Neural cell (in vitro differentiated cells): ENCODE data around the gene CDHR2. TPM values are rescaled to one million over a fixed set of nuclear protein-coding genes. Genes with fewer than 3 reads are reported as not detected.

Experiments
- H2AFZ ChIP-seq: fragments of 200-600, 300-800 bp; sonication (generic), shearing (Covaris generic); 2 replicates; pipeline ENCODE4 v1.6.0; 2014; ENCODE audit warnings: low read depth, mild to moderate bottlenecking, antibody characterized with exemption, low read length, moderate library complexity
- H3F3A ChIP-seq: fragments of 200-600 bp; shearing (Covaris generic); 2 replicates; pipeline ENCODE4 v1.6.1; 2016; ENCODE audit warnings: mild to moderate bottlenecking, moderate library complexity, mixed read lengths, antibody characterized with exemption, low read length; ENCODE audit not compliant: insufficient read depth, poor library complexity, severe bottlenecking
- H3K27ac ChIP-seq: fragments of 200-600, 300-800 bp; sonication (generic), shearing (Covaris generic); 2 replicates; pipeline ENCODE4 v1.5.1; 2014; ENCODE audit warnings: mild to moderate bottlenecking, low read length, moderate library complexity
- H3K27me3 ChIP-seq: fragments of 300-800, 200-600 bp; sonication (generic), shearing (Covaris generic); 2 replicates; pipeline ENCODE4 v1.6.0; 2014; ENCODE audit warnings: mild to moderate bottlenecking, low read depth, low read length, moderate library complexity; ENCODE audit not compliant: insufficient read depth
- H3K36me3 ChIP-seq: fragments of 300-800, 200-600 bp; sonication (generic), shearing (Covaris generic); 2 replicates; pipeline ENCODE4 v1.5.1; 2014; ENCODE audit warnings: mild to moderate bottlenecking, antibody characterized with exemption, low read length, moderate library complexity; ENCODE audit not compliant: insufficient read depth
- H3K4me2 ChIP-seq: fragments of 300-800, 200-600 bp; sonication (generic), shearing (Covaris generic); 2 replicates; pipeline ENCODE4 v1.6.0; 2014; ENCODE audit warnings: mild to moderate bottlenecking, low read length
- H3K4me3 ChIP-seq: fragments of 300-800, 200-600 bp; sonication (generic), shearing (Covaris generic); 2 replicates; pipeline ENCODE4 v1.5.1; 2014; ENCODE audit warnings: mild to moderate bottlenecking, low read length, moderate library complexity
- H3K79me2 ChIP-seq: fragments of 200-600 bp; shearing (Covaris generic); replicated peaks from 2 replicates; pipeline ENCODE4 v1.6.0; 2014; ENCODE audit warnings: mild to moderate bottlenecking, low read length, moderate library complexity; ENCODE audit not compliant: insufficient read depth
- H3K9ac ChIP-seq: fragments of 300-800, 200-600 bp; sonication (generic), shearing (Covaris generic); 2 replicates; pipeline ENCODE4 v1.6.1; 2016; ENCODE audit warnings: mild to moderate bottlenecking, low read length, mixed read lengths
- H3K9me2 ChIP-seq: fragments of 200-600 bp; shearing (Covaris generic); 2 replicates; pipeline ENCODE4 v1.6.1; 2016; ENCODE audit warnings: mild to moderate bottlenecking, low read length, mixed read lengths; ENCODE audit not compliant: insufficient read depth
- H3K9me3 ChIP-seq: fragments of 200-600, 300-800 bp; sonication (generic), shearing (Covaris generic); 2 replicates; pipeline ENCODE4 v1.6.1; 2016; ENCODE audit warnings: mild to moderate bottlenecking, mixed run types, low read length, moderate library complexity, mixed read lengths
- H4K20me1 ChIP-seq: fragments of 200-600 bp; shearing (Covaris generic); 2 replicates; pipeline ENCODE4 v1.6.1; 2016; ENCODE audit warnings: mild to moderate bottlenecking, mixed run types; ENCODE audit not compliant: insufficient read depth
- CTCF ChIP-seq: fragments of 450-650 bp; IDR thresholded peaks from 2 replicates; pipeline ENCODE4 v1.5.1; 2014; ENCODE audit warnings: antibody characterized with exemption, mild to moderate bottlenecking, moderate library complexity; ENCODE audit not compliant: poor library complexity, severe bottlenecking
- EP300 ChIP-seq: fragments of 450-650 bp; conservative IDR thresholded peaks from 2 replicates; pipeline ENCODE4 v1.6.1; 2014; ENCODE audit warnings: antibody characterized with exemption, mild to moderate bottlenecking, moderate library complexity; ENCODE audit not compliant: poor library complexity, severe bottlenecking
- EZH2 ChIP-seq: fragments of 200-600, 300-800 bp; shearing (Covaris generic), sonication (generic); IDR thresholded peaks from 2 replicates; pipeline ENCODE4 v1.6.1; 2014; ENCODE audit warnings: antibody characterized with exemption, low read length, borderline replicate concordance, mild to moderate bottlenecking; ENCODE audit not compliant: insufficient read depth, poor library complexity, severe bottlenecking
- MXI1 ChIP-seq: fragments of 450-650 bp; conservative IDR thresholded peaks from 2 replicates; pipeline ENCODE4 v1.6.1; 2014; ENCODE audit warnings: antibody characterized with exemption, mild to moderate bottlenecking; ENCODE audit not compliant: poor library complexity, severe bottlenecking
- POLR2AphosphoS5 ChIP-seq: IDR thresholded peaks from 2 replicates; pipeline ENCODE4 v1.6.1; 2012
- RAD21 ChIP-seq: fragments of 450-650 bp; conservative IDR thresholded peaks from 2 replicates; pipeline ENCODE4 v1.6.1; 2014; ENCODE audit warnings: antibody characterized with exemption, mild to moderate bottlenecking, moderate library complexity
- REST ChIP-seq: IDR thresholded peaks from 2 replicates; pipeline ENCODE4 v1.6.1; 2012; ENCODE audit warnings: borderline replicate concordance
- SMC3 ChIP-seq: fragments of 450-650 bp; conservative IDR thresholded peaks from 2 replicates; pipeline ENCODE4 v1.6.1; 2014; ENCODE audit warnings: antibody characterized with exemption, mild to moderate bottlenecking, moderate library complexity; ENCODE audit not compliant: poor library complexity
- TAF1 ChIP-seq: IDR thresholded peaks from 2 replicates; pipeline ENCODE4 v1.6.1; 2012; ENCODE audit warnings: low read depth
- polyA plus RNA-seq: library from polyadenylated mRNA; depleted of rRNA; stranded (reverse); fragments of >200 nt; gene quantifications from 2 replicates; pipeline ENCODE4 v1.2.3, GENCODE V29; 2014

The CDHR2 gene
- polyA plus RNA-seq, 1 donor from 2014 or later: 1.0 TPM

GRCh38 chr5:176564002-176564401 is 14.9 kb downstream of the CDHR2 start:
- Histone ChIP-seq H3K36me3 (no peaks in the 10 kb centered on the region), H3K4me3 (no peak overlapping the region), H3K27ac (no peak overlapping the region), H3K9me3 (no peaks in the 10 kb centered on the region), H4K20me1 (no peaks in the 10 kb centered on the region), H3F3A (no peaks in the 10 kb centered on the region), H2AFZ (no peak overlapping the region), H3K4me2 (no peak overlapping the region), H3K27me3 (no peaks in the 10 kb centered on the region), H3K9me2 (no peaks in the 10 kb centered on the region), H3K79me2 (no peaks in the 10 kb centered on the region), H3K9ac (no peak overlapping the region)
- TF ChIP-seq RAD21: no peak
- TF ChIP-seq EZH2: no peak

GRCh38 chr5:176565760-176566288 is 16.7 kb downstream of the CDHR2 start:
- H3K79me2 ChIP-seq: no peaks in the 10 kb centered on the region
- H3K36me3 ChIP-seq: no peaks in the 10 kb centered on the region
- no peaks in the 10 kb centered on the region for H3F3A ChIP-seq
- H3K9me3 ChIP-seq: no peaks in the 10 kb centered on the region
- H3K9me2 ChIP-seq: no peaks in the 10 kb centered on the region
- no peak overlapping the region for H3K9ac ChIP-seq
- no peaks in the 10 kb centered on the region for H3K27me3 ChIP-seq
- H3K4me3 ChIP-seq: no peak overlapping the region
- H3K4me2 ChIP-seq: no peak overlapping the region
- H4K20me1 ChIP-seq: no peaks in the 10 kb centered on the region
- no peak overlapping the region for H2AFZ ChIP-seq
- no peak overlapping the region for H3K27ac ChIP-seq
- TF ChIP-seq EZH2: no peak
- TF ChIP-seq TAF1: no peak
- no peak for TF ChIP-seq POLR2AphosphoS5
- no peak for TF ChIP-seq CTCF
- no peak for TF ChIP-seq SMC3
- TF ChIP-seq MXI1: no peak
- TF ChIP-seq RAD21: no peak
- no peak for TF ChIP-seq EP300
- no peak for TF ChIP-seq REST
